SU-DHL-6 (cell line): Measurements from ENCODE around the gene WNT7A.

Source experiments
- H2AFZ ChIP-seq: fragments of 200-600 bp; sonication (generic); 2 replicates; pipeline ENCODE4 v1.6.1; 2014; ENCODE audit warnings: low read depth, mild to moderate bottlenecking, moderate library complexity, mixed read lengths, antibody characterized with exemption, low read length; ENCODE audit not compliant: severe bottlenecking
- H3F3A ChIP-seq: fragments of 200-600 bp; shearing (Covaris generic); 2 replicates; pipeline ENCODE4 v1.6.0; 2016; ENCODE audit warnings: antibody characterized with exemption, mild to moderate bottlenecking; ENCODE audit not compliant: insufficient read depth
- H3K27ac ChIP-seq: fragments of 200-600 bp; sonication (generic); 2 replicates; pipeline ENCODE4 v1.5.1; 2016; ENCODE audit warnings: low read depth, mild to moderate bottlenecking, low read length, moderate library complexity, mixed read lengths
- H3K27me3 ChIP-seq: fragments of 200-600 bp; sonication (generic), shearing (Covaris generic); 2 replicates; pipeline ENCODE4 v1.6.0; 2014; ENCODE audit warnings: mild to moderate bottlenecking, low read length
- H3K36me3 ChIP-seq: fragments of 200-600 bp; sonication (generic); 2 replicates; pipeline ENCODE4 v1.6.1; 2014; ENCODE audit warnings: mild to moderate bottlenecking, low read length, mixed read lengths
- H3K4me2 ChIP-seq: fragments of 300-600, 200-600 bp; shearing (Covaris generic), sonication (generic); 2 replicates; pipeline ENCODE4 v1.6.0; 2014; ENCODE audit warnings: low read length, low read depth, mild to moderate bottlenecking; ENCODE audit not compliant: poor library complexity, severe bottlenecking
- H3K4me3 ChIP-seq: fragments of 200-600 bp; sonication (generic); 2 replicates; pipeline ENCODE4 v1.5.1; 2014; ENCODE audit warnings: antibody characterized with exemption, low read length, mild to moderate bottlenecking, mixed read lengths; ENCODE audit not compliant: insufficient read depth, poor library complexity, severe bottlenecking
- H3K79me2 ChIP-seq: fragments of 200-600 bp; sonication (generic); 2 replicates; pipeline ENCODE4 v1.6.1; 2014; ENCODE audit warnings: mild to moderate bottlenecking, low read length, moderate library complexity; ENCODE audit not compliant: insufficient read depth
- H3K9ac ChIP-seq: fragments of 200-600 bp; sonication (generic); 2 replicates; pipeline ENCODE4 v1.7.0; 2014; ENCODE audit warnings: mild to moderate bottlenecking, low read length
- H3K9me2 ChIP-seq: fragments of 200-600 bp; sonication (generic); replicated peaks from 2 replicates; pipeline ENCODE4 v1.6.1; 2014; ENCODE audit warnings: low read length; ENCODE audit not compliant: insufficient read depth
- H3K9me3 ChIP-seq: fragments of 200-600 bp; sonication (generic); 2 replicates; pipeline ENCODE4 v1.6.1; 2014; ENCODE audit warnings: low read length, mixed read lengths; ENCODE audit not compliant: insufficient read depth
- H4K20me1 ChIP-seq: fragments of 200-600 bp; sonication (generic); 2 replicates; pipeline ENCODE4 v1.6.1; 2014; ENCODE audit warnings: low read depth, mild to moderate bottlenecking, antibody characterized with exemption, low read length, moderate library complexity, mixed read lengths
- EZH2phosphoT487 ChIP-seq: fragments of 200-600 bp; sonication (generic), shearing (Covaris generic); conservative IDR thresholded peaks from 2 replicates; pipeline ENCODE4 v1.6.1; 2018; ENCODE audit warnings: mild to moderate bottlenecking, antibody characterized with exemption, low read length, moderate library complexity, mixed read lengths
- TF ChIP-seq, protein P1 (sequence below): fragments of 200-600 bp; sonication (generic); IDR thresholded peaks from one replicate; pipeline ENCODE4 v1.5.1; 2017; ENCODE audit warnings: antibody characterized with exemption, mild to moderate bottlenecking, low read length, moderate library complexity; ENCODE audit not compliant: insufficient read depth, poor library complexity, severe bottlenecking

Gene WNT7A

DNA sequence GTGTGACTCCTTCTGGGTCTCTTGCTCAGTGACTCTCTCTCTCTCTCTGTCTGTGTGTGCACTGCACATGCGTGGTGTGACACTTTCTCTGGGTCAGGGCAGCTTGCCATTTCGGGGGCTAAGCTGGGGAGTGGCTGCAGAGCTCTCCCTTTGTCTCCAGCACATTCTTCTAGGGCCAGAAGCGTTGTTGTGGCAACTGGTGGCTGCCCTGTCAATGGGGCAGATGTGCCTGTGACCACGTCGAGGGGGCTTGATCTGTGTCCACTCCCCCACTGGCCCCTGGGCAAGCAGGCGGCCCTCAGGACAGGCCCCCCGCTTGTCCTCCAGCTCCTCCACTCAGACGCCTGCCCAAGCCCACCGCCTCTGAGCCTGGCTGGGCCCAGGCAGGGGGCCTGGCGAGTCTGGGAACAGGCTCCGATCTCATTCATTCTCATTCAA is 67.8 kb downstream of the WNT7A start:
- Histone ChIP-seq H3K79me2 (no peaks in the 10 kb centered on the region), H3K4me2 (no peak overlapping the region), H3K9ac (no peak overlapping the region), H3K27ac (no peak overlapping the region), H3K9me3 (peaks cover 21% of the 10 kb centered on the region; the same call in 1 of the 2 replicates), H4K20me1 (no peaks in the 10 kb centered on the region), H3F3A (no peaks in the 10 kb centered on the region), H3K4me3 (no peak overlapping the region), H3K27me3 (no peaks in the 10 kb centered on the region), H3K9me2 (no peaks in the 10 kb centered on the region), H2AFZ (no peak overlapping the region), H3K36me3 (no peaks in the 10 kb centered on the region)
- TF ChIP-seq, protein P1, sequence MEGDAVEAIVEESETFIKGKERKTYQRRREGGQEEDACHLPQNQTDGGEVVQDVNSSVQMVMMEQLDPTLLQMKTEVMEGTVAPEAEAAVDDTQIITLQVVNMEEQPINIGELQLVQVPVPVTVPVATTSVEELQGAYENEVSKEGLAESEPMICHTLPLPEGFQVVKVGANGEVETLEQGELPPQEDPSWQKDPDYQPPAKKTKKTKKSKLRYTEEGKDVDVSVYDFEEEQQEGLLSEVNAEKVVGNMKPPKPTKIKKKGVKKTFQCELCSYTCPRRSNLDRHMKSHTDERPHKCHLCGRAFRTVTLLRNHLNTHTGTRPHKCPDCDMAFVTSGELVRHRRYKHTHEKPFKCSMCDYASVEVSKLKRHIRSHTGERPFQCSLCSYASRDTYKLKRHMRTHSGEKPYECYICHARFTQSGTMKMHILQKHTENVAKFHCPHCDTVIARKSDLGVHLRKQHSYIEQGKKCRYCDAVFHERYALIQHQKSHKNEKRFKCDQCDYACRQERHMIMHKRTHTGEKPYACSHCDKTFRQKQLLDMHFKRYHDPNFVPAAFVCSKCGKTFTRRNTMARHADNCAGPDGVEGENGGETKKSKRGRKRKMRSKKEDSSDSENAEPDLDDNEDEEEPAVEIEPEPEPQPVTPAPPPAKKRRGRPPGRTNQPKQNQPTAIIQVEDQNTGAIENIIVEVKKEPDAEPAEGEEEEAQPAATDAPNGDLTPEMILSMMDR, result no peak
- TF ChIP-seq EZH2phosphoT487, result no peak

DNA sequence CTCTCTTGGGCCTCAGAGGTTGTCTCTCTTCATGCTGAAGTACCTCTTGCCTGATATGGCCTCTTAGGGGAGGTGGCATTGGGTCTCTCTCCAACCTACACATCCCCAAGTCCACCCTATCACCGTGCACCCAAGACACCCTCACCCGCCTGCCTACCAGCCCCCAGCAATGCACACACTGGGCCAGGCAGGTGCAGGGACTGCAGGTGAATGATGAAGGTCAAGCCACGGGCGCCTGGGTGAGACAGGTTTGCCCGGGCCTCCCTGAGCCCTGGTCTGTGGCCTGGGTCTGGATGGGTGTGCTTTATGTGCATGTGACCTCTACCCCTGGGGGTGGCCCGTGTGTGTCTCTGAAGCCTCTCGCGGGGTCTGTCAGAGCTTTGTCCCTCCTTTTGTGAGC is 68.3 kb downstream of the WNT7A start:
- Histone ChIP-seq H3K36me3 (no peaks in the 10 kb centered on the region), H2AFZ (no peak overlapping the region), H4K20me1 (no peaks in the 10 kb centered on the region), H3K27ac (no peak overlapping the region), H3K9me2 (no peaks in the 10 kb centered on the region), H3K27me3 (no peaks in the 10 kb centered on the region), H3K9ac (no peak overlapping the region), H3K4me3 (no peak overlapping the region), H3F3A (no peaks in the 10 kb centered on the region), H3K4me2 (no peak overlapping the region), H3K9me3 (peaks cover 21% of the 10 kb centered on the region; the same call in 1 of the 2 replicates), H3K79me2 (no peaks in the 10 kb centered on the region)
- TF ChIP-seq EZH2phosphoT487, result no peak
- TF ChIP-seq, protein P1, result no peak

DNA sequence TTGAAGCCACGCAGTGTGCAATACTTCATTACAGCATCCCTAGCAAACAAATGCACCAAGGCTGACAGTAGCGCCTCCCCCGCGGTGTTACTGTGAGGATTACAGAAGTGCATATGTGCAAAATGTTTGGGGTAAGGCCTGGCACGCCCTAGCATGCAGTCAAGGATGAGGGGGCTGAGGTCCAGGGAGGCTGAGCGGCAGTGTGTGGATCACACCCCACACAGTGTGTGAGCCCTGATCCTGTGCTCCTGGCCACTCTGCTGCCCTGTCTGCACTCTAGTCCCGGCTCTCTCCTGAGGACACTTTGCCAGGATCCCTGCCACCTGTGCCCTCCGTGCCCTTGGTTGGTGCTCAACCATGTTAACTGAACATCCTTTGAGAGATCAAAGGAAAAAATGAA is 71.3 kb downstream of the WNT7A start:
- TF ChIP-seq, protein P1, result no peak
- TF ChIP-seq EZH2phosphoT487, result no peak
- no peaks in the 10 kb centered on the region for H3F3A ChIP-seq
- no peaks in the 10 kb centered on the region for H3K36me3 ChIP-seq
- H4K20me1 ChIP-seq, result no peaks in the 10 kb centered on the region
- H3K4me2 ChIP-seq, result no peak overlapping the region
- H3K9me3 ChIP-seq, result no peaks in the 10 kb centered on the region
- no peaks in the 10 kb centered on the region for H3K79me2 ChIP-seq
- no peaks in the 10 kb centered on the region for H3K9me2 ChIP-seq
- no peaks in the 10 kb centered on the region for H3K27me3 ChIP-seq
- H3K9ac ChIP-seq, result no peak overlapping the region
- no peak overlapping the region for H2AFZ ChIP-seq
- no peak overlapping the region for H3K4me3 ChIP-seq
- H3K27ac ChIP-seq, result no peak overlapping the region
